Right lobe of liver (tissue), 4 donors: ENCODE data around the gene HHIP.

ENCODE experiments used
- CTCF ChIP-seq, 4 donors: fragments of 200-600 bp in 3 of 4; fragments of 450-650 bp in 1 of 4; IDR thresholded peaks; one replicate each; pipeline versions ENCODE4 v1.5.1 to v1.8.0; 2016 to 2022; ENCODE audit warnings: antibody characterized with exemption in 4 of 4, mild to moderate bottlenecking in 2 of 4
- POLR2A ChIP-seq: fragments of 450-650 bp; IDR thresholded peaks from one replicate; pipeline ENCODE4 v1.6.1; 2017; ENCODE audit warnings: antibody characterized with exemption, mild to moderate bottlenecking
- donor health status: DM: no; HTN: no; CAD: no.
- donor health status: DM: no; HTN: no; CAD: no.
- donor health status: DM: no; HTN: yes; CAD: no.

- TF ChIP-seq CTCF (IDR thresholded peaks at IDR 0.05) (no peak), POLR2A (no peak)
Observed at GRCh38 chr4:144655491-144655890, 9.5 kb downstream of the HHIP start.
